ENCODE data around the gene DACT1. TPM values are rescaled to one million over a fixed set of nuclear protein-coding genes. Genes with fewer than 3 reads are reported as not detected.

DACT1 gene
- total RNA-seq, 4 donors from 2014 or later: 5.0 to 22.7 (median 8.6) TPM

DNA sequence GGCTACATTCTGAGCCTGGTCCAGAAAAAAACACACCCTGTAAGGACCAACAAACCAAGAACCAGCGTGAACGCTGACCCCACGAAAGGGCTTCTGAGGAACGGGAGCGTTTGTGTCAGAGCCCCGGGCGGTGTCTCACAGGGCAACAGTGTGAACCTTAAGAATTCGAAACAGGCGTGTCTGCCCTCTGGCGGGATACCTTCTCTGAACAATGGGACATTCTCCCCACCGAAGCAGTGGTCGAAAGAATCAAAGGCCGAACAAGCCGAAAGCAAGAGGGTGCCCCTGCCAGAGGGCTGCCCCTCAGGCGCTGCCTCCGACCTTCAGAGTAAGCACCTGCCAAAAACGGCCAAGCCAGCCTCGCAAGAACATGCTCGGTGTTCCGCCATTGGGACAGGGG, 7.9 kb downstream of the DACT1 start:
- H3K27me3 ChIP-seq: no peaks in the 10 kb centered on the region
- H3K4me3 ChIP-seq: no peak overlapping the region
- intact Hi-C loops (cut with DNase I): no loop called here
- no peaks in the 10 kb centered on the region for H3K9me3 ChIP-seq
- no peak for TF ChIP-seq POLR2AphosphoS5 (IDR thresholded peaks at IDR 0.05)
- no peak for TF ChIP-seq EP300 (IDR thresholded peaks at IDR 0.05)
- TF ChIP-seq CTCF (IDR thresholded peaks at IDR 0.05): no peak
- TF ChIP-seq POLR2A (IDR thresholded peaks at IDR 0.05; ENCODE audit: low read depth): no peak
- peaks cover 0 to 43% (median 16%) of the 10 kb centered on the region in 4 donors for H3K36me3 ChIP-seq
- H3K27ac ChIP-seq (replicated peaks in 1 of 4): no peak overlapping the region
- H3K4me1 ChIP-seq: no peaks in the 10 kb centered on the region
- WGBS: 94% methylated on average over 15 of the region's 20 CpGs
- DNase-seq (ENCODE audit: extremely low spot score): no peak

DNA sequence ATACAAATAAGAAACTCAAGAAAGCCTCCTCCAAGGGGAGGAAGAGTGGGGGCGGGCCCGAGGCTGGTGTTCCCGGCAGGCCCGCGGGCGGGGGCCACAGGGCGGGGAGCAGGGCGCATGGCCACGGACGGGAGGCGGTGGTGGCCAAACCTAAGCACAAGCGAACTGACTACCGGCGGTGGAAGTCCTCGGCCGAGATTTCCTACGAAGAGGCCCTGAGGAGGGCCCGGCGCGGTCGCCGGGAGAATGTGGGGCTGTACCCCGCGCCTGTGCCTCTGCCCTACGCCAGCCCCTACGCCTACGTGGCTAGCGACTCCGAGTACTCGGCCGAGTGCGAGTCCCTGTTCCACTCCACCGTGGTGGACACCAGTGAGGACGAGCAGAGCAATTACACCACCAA, 8.7 kb downstream of the DACT1 start:
- no peaks in the 10 kb centered on the region for H3K4me1 ChIP-seq
- no peaks in the 10 kb centered on the region for H3K27me3 ChIP-seq
- no peak for TF ChIP-seq POLR2AphosphoS5 (IDR thresholded peaks at IDR 0.05)
- no peak for TF ChIP-seq POLR2A (IDR thresholded peaks at IDR 0.05; ENCODE audit: low read depth)
- no peak for TF ChIP-seq EP300 (IDR thresholded peaks at IDR 0.05)
- no peak for TF ChIP-seq CTCF (IDR thresholded peaks at IDR 0.05)
- H3K9me3 ChIP-seq: no peaks in the 10 kb centered on the region
- H3K27ac ChIP-seq (replicated peaks in 1 of 4): no peak overlapping the region
- H3K4me3 ChIP-seq: no peak overlapping the region
- peaks cover 0 to 40% (median 16%) of the 10 kb centered on the region in 4 donors for H3K36me3 ChIP-seq
- intact Hi-C loops (cut with DNase I): no loop called here
- 95% methylated on average over 32 of the region's 34 CpGs for WGBS
- DNase-seq (ENCODE audit: extremely low spot score): peak; percentile 62

- H3K9me3 ChIP-seq: no peaks in the 10 kb centered on the region
- WGBS: 95% methylated on average over 4 of the region's 4 CpGs
- intact Hi-C loops (cut with DNase I): no loop called here
- no peak overlapping the region for H3K27ac ChIP-seq (replicated peaks in 1 of 4)
- DNase-seq (ENCODE audit: extremely low spot score): peak; percentile 24
- no peak for TF ChIP-seq POLR2A (IDR thresholded peaks at IDR 0.05; ENCODE audit: low read depth)
- no peak for TF ChIP-seq EP300 (IDR thresholded peaks at IDR 0.05)
- TF ChIP-seq POLR2AphosphoS5 (IDR thresholded peaks at IDR 0.05): no peak
- TF ChIP-seq CTCF (IDR thresholded peaks at IDR 0.05): no peak
- no peaks in the 10 kb centered on the region for H3K4me1 ChIP-seq
- H3K4me3 ChIP-seq: no peak overlapping the region
- H3K27me3 ChIP-seq: no peaks in the 10 kb centered on the region
- peaks cover 0 to 27% (median 16%) of the 10 kb centered on the region in 4 donors for H3K36me3 ChIP-seq
Observed at GRCh38 chr14:58647777-58648176, 10.0 kb downstream of the DACT1 start.

GRCh38 chr14:58650857-58651256, 13.1 kb downstream of the DACT1 start:
- Histone ChIP-seq H3K4me1 (no peaks in the 10 kb centered on the region), H3K36me3 (peaks cover 0 to 12% (median 7%) of the 10 kb centered on the region in 4 donors), H3K27me3 (no peaks in the 10 kb centered on the region), H3K4me3 (no peak overlapping the region), H3K27ac (replicated peaks in 1 of 4) (no peak overlapping the region), H3K9me3 (peaks cover 0 to 3% (median 0%) of the 10 kb centered on the region in 4 donors)
- 94% methylated on average over 2 of the region's 2 CpGs for WGBS
- intact Hi-C loops (cut with DNase I): no loop called here
- no peak for TF ChIP-seq EP300 (IDR thresholded peaks at IDR 0.05)
- no peak for TF ChIP-seq CTCF (IDR thresholded peaks at IDR 0.05)
- no peak for TF ChIP-seq POLR2A (IDR thresholded peaks at IDR 0.05; ENCODE audit: low read depth)
- TF ChIP-seq POLR2AphosphoS5 (IDR thresholded peaks at IDR 0.05): no peak
- DNase-seq (ENCODE audit: extremely low spot score): no peak

All from esophagus muscularis mucosa (tissue), 4 donors.